Ovary (tissue), 9 donors: ENCODE data around the gene CASTOR1. TPM values are rescaled to one million over a fixed set of nuclear protein-coding genes. Genes with fewer than 3 reads are reported as not detected.

Experiments used
- DNase-seq, 5 donors: peaks; one replicate each; pipeline ENCODE4 v3.0.0-alpha.2; 2019 to 2020
- H3K27ac ChIP-seq, 2 donors: fragments of 200-600 bp; one replicate each; pipeline versions ENCODE4 v1.5.1 to v1.8.0; 2019 to 2022
- H3K27me3 ChIP-seq: fragments of 200-600 bp; one replicate; pipeline ENCODE4 v1.8.0; 2022
- H3K36me3 ChIP-seq: fragments of 200-600 bp; sonication (generic); one replicate; pipeline ENCODE4 v1.5.1; 2019
- H3K4me1 ChIP-seq: one replicate; pipeline ENCODE4 v1.8.1; 2013; ENCODE audit warnings: mild to moderate bottlenecking, moderate library complexity; ENCODE audit not compliant: insufficient read depth
- H3K4me3 ChIP-seq: fragments of 200-600 bp; sonication (generic); one replicate; pipeline ENCODE4 v1.5.1; 2017
- H3K9me3 ChIP-seq, 2 donors: fragments of 200-600 bp in 1 of 2; sonication (generic) in 1 of 2; one replicate each; pipeline versions ENCODE4 v1.5.1 to v1.8.1; 2013 to 2019; ENCODE audit warnings: mild to moderate bottlenecking in 1 of 2, moderate library complexity in 1 of 2
- EP300 ChIP-seq: sonication (generic); formaldehyde crosslinking; IDR thresholded peaks from one replicate; pipeline ENCODE4 v1.6.1; 2017; ENCODE audit warnings: antibody characterized with exemption
- POLR2A ChIP-seq: fragments of 450-650 bp; IDR thresholded peaks from one replicate; pipeline ENCODE4 v1.6.1; 2017; ENCODE audit warnings: antibody characterized with exemption, mild to moderate bottlenecking, moderate library complexity
- WGBS, 3 donors: extraction: QIAGEN DNeasy Blood & Tissue Kit in 1 of 3; methylation state at CpG; one replicate each; pipeline versions ENCODE4 v1.1.5 to v1.1.7; 2013 to 2017; 5-methylcytosine and 5-hydroxymethylcytosine counted together
- intact Hi-C, 4 donors: fragments of 100-400 bp; cut with DNase I; formaldehyde crosslinking; loops; one replicate each; pipeline versions ENCODE4 v1.11.0 to v1.15.1; 2022 to 2023
- polyA plus RNA-seq, 2 donors: library from polyadenylated mRNA; stranded (reverse); fragments of 200-250 nt in 1 of 2; fragments of 350-450 nt in 1 of 2; fragmentation: Illumina TruSeq in 1 of 2; extraction: RNeasy Lipid Tissue Mini Kit (QIAGEN cat#74804) in 1 of 2; gene quantifications; one replicate each; pipeline ENCODE4 v1.2.3, GENCODE V29; 2013 to 2014
- total RNA-seq, 7 donors: library from RNA; depleted of rRNA in 2 of 7; stranded (reverse); fragments of >200 nt in 2 of 7; fragmentation: NEBNext Ultra II Directional in 3 of 7; extraction: Animal tissue kit (Norgen Biotek cat#: 25700) in 3 of 7; gene quantifications; one replicate each; pipeline versions ENCODE4 v1.1.0 to v1.2.4, GENCODE V29; 2016 to 2023
- TF ChIP-seq, protein P1 (sequence below), 3 donors: fragments of 450-650 bp in 2 of 3; fragments of 200-600 bp in 1 of 3; IDR thresholded peaks; one replicate each; pipeline versions ENCODE4 v1.5.1 to v1.8.0; 2016 to 2022; ENCODE audit warnings: antibody characterized with exemption in 3 of 3, mild to moderate bottlenecking in 1 of 3
- donor health status: DM: no; HTN: no; CAD: no; lungs with moderate emphysema.
- donor health status: DM: no; HTN: no; CAD: no.
- donor health status: Bipolar disorder and iron deficiency.
- donor health status: DM: yes; HTN: yes; CAD: no.
- donor health status: DM: no; HTN: no; CAD: no.
- donor health status: DM: yes; HTN: yes; CAD: no.

CASTOR1 gene
- total and polyA plus RNA-seq, 9 donors: 3.1 to 31.2 (median 20.6) TPM

DNA sequence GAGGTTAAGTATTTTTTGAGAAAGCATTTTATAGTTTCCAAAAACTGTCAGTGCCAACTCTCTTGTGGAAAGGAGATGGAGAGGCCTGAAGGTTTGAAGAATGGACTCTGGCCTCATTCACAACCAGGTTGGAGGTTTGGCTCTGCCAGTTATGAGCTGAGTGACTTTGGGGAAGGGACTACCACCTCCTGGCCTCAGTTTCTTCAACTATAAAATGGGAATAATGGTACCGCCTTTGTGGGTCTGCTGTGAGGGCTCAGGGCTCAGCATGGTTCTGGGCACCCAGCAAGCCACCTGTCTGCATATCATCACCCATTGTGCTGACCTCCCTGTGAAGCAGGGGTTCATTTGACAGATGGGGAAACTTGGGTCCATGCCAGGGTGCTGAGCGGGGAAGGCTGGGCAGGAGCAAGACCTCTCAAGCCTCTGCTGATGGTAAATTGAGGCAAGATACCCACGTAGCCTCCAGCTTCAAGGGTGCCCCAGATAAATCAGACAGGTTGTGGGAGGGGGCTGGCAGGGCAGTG lies 39.2 kb downstream of the CASTOR1 start:
- DNase-seq: no peak
- peaks cover 8% of the 10 kb centered on the region for H3K4me1 ChIP-seq
- no peak overlapping the region for H3K4me3 ChIP-seq
- intact Hi-C loops: no loop called here
- H3K9me3 ChIP-seq: no peaks in the 10 kb centered on the region
- H3K27me3 ChIP-seq: no peaks in the 10 kb centered on the region
- TF ChIP-seq EP300 (no peak), POLR2A (no peak)
- TF ChIP-seq, protein P1, sequence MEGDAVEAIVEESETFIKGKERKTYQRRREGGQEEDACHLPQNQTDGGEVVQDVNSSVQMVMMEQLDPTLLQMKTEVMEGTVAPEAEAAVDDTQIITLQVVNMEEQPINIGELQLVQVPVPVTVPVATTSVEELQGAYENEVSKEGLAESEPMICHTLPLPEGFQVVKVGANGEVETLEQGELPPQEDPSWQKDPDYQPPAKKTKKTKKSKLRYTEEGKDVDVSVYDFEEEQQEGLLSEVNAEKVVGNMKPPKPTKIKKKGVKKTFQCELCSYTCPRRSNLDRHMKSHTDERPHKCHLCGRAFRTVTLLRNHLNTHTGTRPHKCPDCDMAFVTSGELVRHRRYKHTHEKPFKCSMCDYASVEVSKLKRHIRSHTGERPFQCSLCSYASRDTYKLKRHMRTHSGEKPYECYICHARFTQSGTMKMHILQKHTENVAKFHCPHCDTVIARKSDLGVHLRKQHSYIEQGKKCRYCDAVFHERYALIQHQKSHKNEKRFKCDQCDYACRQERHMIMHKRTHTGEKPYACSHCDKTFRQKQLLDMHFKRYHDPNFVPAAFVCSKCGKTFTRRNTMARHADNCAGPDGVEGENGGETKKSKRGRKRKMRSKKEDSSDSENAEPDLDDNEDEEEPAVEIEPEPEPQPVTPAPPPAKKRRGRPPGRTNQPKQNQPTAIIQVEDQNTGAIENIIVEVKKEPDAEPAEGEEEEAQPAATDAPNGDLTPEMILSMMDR (IDR thresholded peaks at IDR 0.05): no peak
- H3K36me3 ChIP-seq: no peaks in the 10 kb centered on the region
- no peak overlapping the region for H3K27ac ChIP-seq
- 79 to 98% (median 84%) methylated on average over 3 of the region's 3 CpGs for WGBS, 3 donors

DNA sequence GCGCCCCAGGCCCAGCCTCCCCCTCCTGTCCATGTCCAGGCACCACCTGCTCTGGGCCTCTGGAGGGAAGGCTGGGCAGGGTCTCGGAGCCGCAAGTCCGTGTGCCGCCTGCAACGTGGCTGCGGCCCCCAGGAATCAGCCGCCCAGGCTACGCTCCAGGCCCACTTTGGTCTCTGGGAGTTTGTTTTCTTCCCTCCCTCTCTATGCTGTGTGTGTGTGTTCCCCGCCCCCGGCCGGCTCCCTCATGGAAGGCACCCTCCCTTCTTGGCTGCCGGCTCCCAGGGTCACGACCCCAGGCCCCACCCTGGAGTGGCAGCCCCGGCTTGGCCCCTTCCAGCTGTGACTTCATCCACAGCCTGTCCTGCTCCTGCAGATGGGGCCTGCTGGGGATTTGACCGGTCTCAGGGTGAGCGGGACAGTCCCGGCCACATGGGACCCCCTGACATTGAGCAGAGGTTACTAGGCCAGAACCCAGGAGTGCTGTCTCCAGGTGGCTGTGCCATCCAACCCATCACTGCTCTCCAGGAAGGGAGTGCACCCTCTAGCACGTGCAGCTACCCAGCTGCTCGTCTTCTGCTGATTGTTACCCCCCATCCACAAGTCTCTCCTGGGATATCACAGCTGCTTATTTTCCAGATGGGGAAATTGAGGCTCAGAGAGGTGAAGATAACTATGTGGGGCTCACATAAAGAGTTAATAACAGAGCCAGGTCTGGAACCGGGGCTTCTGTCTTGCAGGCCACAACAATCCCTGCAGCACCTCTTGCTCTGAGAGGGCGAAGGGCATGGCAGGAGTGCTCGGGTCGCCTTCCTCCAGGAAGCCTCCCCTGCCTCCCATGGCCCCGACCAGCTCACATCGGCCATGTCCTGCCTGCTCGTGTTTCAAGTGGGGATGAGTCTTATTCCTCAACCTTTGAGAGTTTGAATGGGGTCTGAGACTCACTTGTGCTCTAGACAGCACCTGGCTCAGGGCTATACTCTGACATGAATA lies 40.0 kb downstream of the CASTOR1 start:
- Histone ChIP-seq H3K27me3 (no peaks in the 10 kb centered on the region), H3K4me3 (no peak overlapping the region), H3K9me3 (no peaks in the 10 kb centered on the region), H3K27ac (no peak overlapping the region), H3K4me1 (peaks cover 8% of the 10 kb centered on the region), H3K36me3 (no peaks in the 10 kb centered on the region)
- 53 to 60% (median 54%) methylated on average over 27 of the region's 27 CpGs for WGBS, 3 donors
- intact Hi-C loops: loop anchor here in 1 of 4 donors (5.0 kb wide), 1 partner anchor 142 kb away; no protein-coding TSS in a partner anchor
- TF ChIP-seq EP300 (no peak), POLR2A (no peak)
- TF ChIP-seq, protein P1 (IDR thresholded peaks at IDR 0.05): no peak
- DNase-seq: peak in 3 of 5 donors; percentile 39 to 73 (median 62)

DNA sequence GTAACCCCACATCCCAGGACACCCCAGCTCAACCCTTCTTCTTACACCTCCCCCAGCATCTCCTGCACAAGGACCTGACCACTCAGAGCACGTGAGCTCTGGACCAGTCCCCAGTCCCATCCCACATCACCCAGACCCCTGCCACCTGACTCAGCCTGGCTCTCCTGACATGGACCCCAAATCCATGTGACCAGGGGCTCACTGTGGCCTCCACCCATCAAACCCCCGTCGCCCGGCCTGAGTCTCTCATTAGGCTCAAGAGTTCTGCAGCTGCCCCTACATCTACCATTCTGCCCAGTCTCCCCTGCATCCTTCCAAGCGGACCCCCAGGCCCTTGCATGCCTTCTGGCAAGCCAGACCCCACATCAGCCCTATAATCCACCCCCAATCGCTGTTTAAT lies 40.8 kb downstream of the CASTOR1 start:
- intact Hi-C loops: loop anchor here in 1 of 4 donors (5.0 kb wide), 1 partner anchor 141 kb away; no protein-coding TSS in a partner anchor
- Histone ChIP-seq H3K4me3 (no peak overlapping the region), H3K36me3 (no peaks in the 10 kb centered on the region), H3K27ac (no peak overlapping the region), H3K4me1 (peaks cover 8% of the 10 kb centered on the region), H3K9me3 (no peaks in the 10 kb centered on the region), H3K27me3 (no peaks in the 10 kb centered on the region)
- TF ChIP-seq EP300 (no peak), POLR2A (no peak)
- TF ChIP-seq, protein P1 (IDR thresholded peaks at IDR 0.05): no peak
- DNase-seq: no peak
- 74 to 79% (median 75%) methylated on average over 6 of the region's 6 CpGs for WGBS, 3 donors

DNA sequence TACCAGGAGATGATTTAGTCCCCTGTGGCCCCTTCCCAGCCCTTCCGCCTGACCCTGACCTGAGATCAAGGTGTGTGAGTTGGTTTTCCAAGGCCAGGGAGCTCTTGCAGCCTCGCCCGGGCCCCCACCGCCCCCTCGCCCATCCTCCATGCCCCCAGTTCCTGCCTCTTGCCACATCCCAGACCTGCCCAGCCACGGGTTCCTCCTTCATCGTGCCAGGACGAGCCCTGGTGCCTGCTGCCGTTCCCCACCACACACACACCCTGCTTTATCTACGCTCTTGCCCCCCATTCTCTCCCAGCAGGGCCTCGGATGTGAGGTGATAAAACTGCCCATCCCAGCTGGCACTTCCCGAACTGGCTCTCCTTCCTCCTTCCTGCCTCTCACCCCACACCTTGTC lies 41.3 kb downstream of the CASTOR1 start:
- Histone ChIP-seq H3K4me1 (peaks cover 8% of the 10 kb centered on the region), H3K27ac (no peak overlapping the region), H3K4me3 (no peak overlapping the region), H3K9me3 (no peaks in the 10 kb centered on the region), H3K27me3 (no peaks in the 10 kb centered on the region), H3K36me3 (no peaks in the 10 kb centered on the region)
- WGBS, 3 donors: 84 to 88% (median 88%) methylated on average over 12 of the region's 12 CpGs
- intact Hi-C loops: loop anchor here in 1 of 4 donors (5.0 kb wide), 1 partner anchor 141 kb away; no protein-coding TSS in a partner anchor
- TF ChIP-seq EP300: no peak
- TF ChIP-seq, protein P1 (IDR thresholded peaks at IDR 0.05): no peak
- no peak for TF ChIP-seq POLR2A
- no peak for DNase-seq
